ENCODE results near the gene SLC11A1. TPM values are rescaled to one million over a fixed set of nuclear protein-coding genes. Genes with fewer than 3 reads are reported as not detected.

SLC11A1 gene
- total and polyA plus RNA-seq, 8 donors: 0.51 to 16.2 (median 5.3) TPM

GRCh38 chr2:218405086-218405745, 23.1 kb downstream of the SLC11A1 start:
- FAIRE-seq (no peak), DNase-seq (peak in 2 of 6 donors; percentile 51 to 62), ATAC-seq (no peak)
- Histone ChIP-seq H3K36me3 (peaks cover 0 to 37% (median 13%) of the 10 kb centered on the region in 3 donors), H3K27me3 (no peaks in the 10 kb centered on the region), H3K4me1 (peaks cover 10 to 19% (median 17%) of the 10 kb centered on the region in 3 donors), H3K9me3 (no peaks in the 10 kb centered on the region), H3K27ac (peak overlapping the region in 3 of 4 donors; percentile 64 to 89 (median 72)), H3K4me3 (peak overlapping the region in 1 of 4 donors; percentile 44)
- TF ChIP-seq CTCF (IDR thresholded peaks at IDR 0.05): no peak
- WGBS, 2 donors: 52 to 53% methylated on average over 8 of the region's 8 CpGs
- intact Hi-C loops (cut with DNase I): loop anchor here in 2 of 3 donors (5.0 to 10.0 kb wide), 2 partner anchors 247 to 250 kb away; partner anchors contain the start of genes BCS1L (in 1 of the 2) and ZNF142 (in 1 of the 2)

GRCh38 chr2:218405746-218406208, 23.7 kb downstream of the SLC11A1 start:
- H3K9me3 ChIP-seq: no peaks in the 10 kb centered on the region
- H3K27me3 ChIP-seq: no peaks in the 10 kb centered on the region
- H3K4me1 ChIP-seq: peaks cover 10 to 19% (median 17%) of the 10 kb centered on the region in 3 donors
- intact Hi-C loops (cut with DNase I): loop anchor here in 2 of 3 donors (5.0 to 10.0 kb wide), 2 partner anchors 247 to 249 kb away; partner anchors contain the start of genes BCS1L (in 1 of the 2) and ZNF142 (in 1 of the 2)
- DNase-seq (peak in 3 of 6 donors; percentile 66 to 79 (median 72)), ATAC-seq (peak; percentile 3 to 19 (median 9)), FAIRE-seq (no peak)
- peaks cover 0 to 37% (median 13%) of the 10 kb centered on the region in 3 donors for H3K36me3 ChIP-seq
- 2 to 5% methylated on average over 15 of the region's 15 CpGs for WGBS, 2 donors
- H3K27ac ChIP-seq: peak overlapping the region; percentile 64 to 89 (median 68)
- TF ChIP-seq CTCF (IDR thresholded peaks at IDR 0.05): no peak
- H3K4me3 ChIP-seq: peak overlapping the region in 2 of 4 donors; percentile 34 to 44

GRCh38 chr2:218406209-218406948, 24.3 kb downstream of the SLC11A1 start:
- intact Hi-C loops (cut with DNase I): loop anchor here in 2 of 3 donors (5.0 to 10.0 kb wide), 2 partner anchors 246 to 248 kb away; partner anchors contain the start of genes BCS1L (in 1 of the 2) and ZNF142 (in 1 of the 2)

More at GRCh38 chr2:218406209-218406948, 24.3 kb downstream of the SLC11A1 start:
- Histone ChIP-seq H3K27ac (peak overlapping the region; percentile 65 to 89 (median 76)), H3K4me1 (peaks cover 9 to 19% (median 17%) of the 10 kb centered on the region in 3 donors), H3K36me3 (peaks cover 0 to 37% (median 13%) of the 10 kb centered on the region in 3 donors), H3K4me3 (peak overlapping the region in 3 of 4 donors; percentile 23 to 44 (median 34)), H3K9me3 (no peaks in the 10 kb centered on the region), H3K27me3 (no peaks in the 10 kb centered on the region)
- peak; percentile 97 to 99 (median 98) for DNase-seq
- peak; percentile 45 to 74 (median 64) for TF ChIP-seq CTCF (IDR thresholded peaks at IDR 0.05)
- peak; percentile 85 to 88 (median 86) for ATAC-seq
- FAIRE-seq: no peak
- 1% methylated on average over 52 to 56 of the region's 56 CpGs for WGBS, 2 donors
